PFSK-1 (cell line): Measurements from ENCODE around the gene FRMPD4.

Source experiments
- FOXP2 ChIP-seq: optimal IDR thresholded peaks from 2 replicates; pipeline ENCODE3; 2011; ENCODE audit warnings: borderline replicate concordance, control low read depth, inconsistent platforms; ENCODE audit not compliant: insufficient read depth; ENCODE audit errors: extremely low read length, extremely low read depth
- POLR2AphosphoS5 ChIP-seq: IDR thresholded peaks from 2 replicates; pipeline ENCODE4 v1.6.1; 2012; ENCODE audit warnings: low read depth, mild to moderate bottlenecking, control low read depth, low read length, moderate library complexity
- SIN3A ChIP-seq: IDR thresholded peaks from 2 replicates; pipeline ENCODE4 v1.6.1; 2012; ENCODE audit warnings: mild to moderate bottlenecking, low read length, moderate library complexity, borderline replicate concordance; ENCODE audit not compliant: insufficient read depth
- TAF1 ChIP-seq: IDR thresholded peaks from 2 replicates; pipeline ENCODE4 v1.6.1; 2012; ENCODE audit warnings: low read length, control low read depth, borderline replicate concordance; ENCODE audit not compliant: insufficient read depth
- TF ChIP-seq, protein P1 (sequence below), 2 experiments: IDR thresholded peaks; 2 replicates each; pipeline versions ENCODE4 v1.6.1 to v1.8.0; 2011 to 2012; ENCODE audit warnings: low read depth in 2 of 2, low read length in 2 of 2, control low read depth in 1 of 2, inconsistent platforms in 1 of 2, mild to moderate bottlenecking in 1 of 2, moderate library complexity in 1 of 2; ENCODE audit not compliant: insufficient read depth in 1 of 2

The FRMPD4 gene

GRCh38 chrX:12360986-12361598, 222.8 kb downstream of the FRMPD4 start:
- TF ChIP-seq FOXP2 (no peak), SIN3A (no peak), TAF1 (no peak), POLR2AphosphoS5 (no peak)
- TF ChIP-seq, protein P1, sequence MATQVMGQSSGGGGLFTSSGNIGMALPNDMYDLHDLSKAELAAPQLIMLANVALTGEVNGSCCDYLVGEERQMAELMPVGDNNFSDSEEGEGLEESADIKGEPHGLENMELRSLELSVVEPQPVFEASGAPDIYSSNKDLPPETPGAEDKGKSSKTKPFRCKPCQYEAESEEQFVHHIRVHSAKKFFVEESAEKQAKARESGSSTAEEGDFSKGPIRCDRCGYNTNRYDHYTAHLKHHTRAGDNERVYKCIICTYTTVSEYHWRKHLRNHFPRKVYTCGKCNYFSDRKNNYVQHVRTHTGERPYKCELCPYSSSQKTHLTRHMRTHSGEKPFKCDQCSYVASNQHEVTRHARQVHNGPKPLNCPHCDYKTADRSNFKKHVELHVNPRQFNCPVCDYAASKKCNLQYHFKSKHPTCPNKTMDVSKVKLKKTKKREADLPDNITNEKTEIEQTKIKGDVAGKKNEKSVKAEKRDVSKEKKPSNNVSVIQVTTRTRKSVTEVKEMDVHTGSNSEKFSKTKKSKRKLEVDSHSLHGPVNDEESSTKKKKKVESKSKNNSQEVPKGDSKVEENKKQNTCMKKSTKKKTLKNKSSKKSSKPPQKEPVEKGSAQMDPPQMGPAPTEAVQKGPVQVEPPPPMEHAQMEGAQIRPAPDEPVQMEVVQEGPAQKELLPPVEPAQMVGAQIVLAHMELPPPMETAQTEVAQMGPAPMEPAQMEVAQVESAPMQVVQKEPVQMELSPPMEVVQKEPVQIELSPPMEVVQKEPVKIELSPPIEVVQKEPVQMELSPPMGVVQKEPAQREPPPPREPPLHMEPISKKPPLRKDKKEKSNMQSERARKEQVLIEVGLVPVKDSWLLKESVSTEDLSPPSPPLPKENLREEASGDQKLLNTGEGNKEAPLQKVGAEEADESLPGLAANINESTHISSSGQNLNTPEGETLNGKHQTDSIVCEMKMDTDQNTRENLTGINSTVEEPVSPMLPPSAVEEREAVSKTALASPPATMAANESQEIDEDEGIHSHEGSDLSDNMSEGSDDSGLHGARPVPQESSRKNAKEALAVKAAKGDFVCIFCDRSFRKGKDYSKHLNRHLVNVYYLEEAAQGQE (IDR thresholded peaks at IDR 0.05; ENCODE audit: insufficient read depth in 1 of 2, low read depth in 2 of 2, low read length in 2 of 2): no peak

DNA sequence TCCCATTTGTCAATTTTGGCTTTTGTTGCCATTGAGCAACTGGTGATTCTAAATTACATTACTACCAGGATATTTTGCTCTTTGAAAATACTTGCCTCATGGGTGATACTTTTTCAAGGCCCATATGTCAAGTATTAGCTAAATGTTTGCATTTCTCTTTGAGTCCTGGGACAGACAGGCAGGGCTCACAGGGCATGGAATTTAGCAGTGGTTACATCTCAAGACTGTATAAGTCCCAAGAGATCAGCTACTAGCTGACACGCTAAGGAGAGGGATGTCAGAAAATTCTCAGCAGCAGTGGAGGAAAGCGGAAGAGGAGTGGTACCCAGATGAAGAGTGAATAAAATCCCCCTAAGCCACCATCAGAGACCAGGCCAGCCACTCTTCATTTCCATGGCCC, 224.9 kb downstream of the FRMPD4 start:
- TF ChIP-seq, protein P1 (IDR thresholded peaks at IDR 0.05; ENCODE audit: insufficient read depth in 1 of 2, low read depth in 2 of 2, low read length in 2 of 2): no peak
- TF ChIP-seq SIN3A (no peak), POLR2AphosphoS5 (no peak), TAF1 (no peak), FOXP2 (no peak)

- TF ChIP-seq TAF1: no peak
- no peak for TF ChIP-seq FOXP2
- TF ChIP-seq SIN3A: no peak
- TF ChIP-seq, protein P1 (IDR thresholded peaks at IDR 0.05; ENCODE audit: insufficient read depth in 1 of 2, low read depth in 2 of 2, low read length in 2 of 2): no peak
- no peak for TF ChIP-seq POLR2AphosphoS5
Observed at GRCh38 chrX:12366440-12366839, 228.2 kb downstream of the FRMPD4 start.

GRCh38 chrX:12367254-12367653, 229.0 kb downstream of the FRMPD4 start:
- TF ChIP-seq, protein P1 (IDR thresholded peaks at IDR 0.05; ENCODE audit: insufficient read depth in 1 of 2, low read depth in 2 of 2, low read length in 2 of 2): no peak
- no peak for TF ChIP-seq SIN3A
- no peak for TF ChIP-seq FOXP2
- TF ChIP-seq POLR2AphosphoS5: no peak
- TF ChIP-seq TAF1: no peak

- no peak for TF ChIP-seq SIN3A
- TF ChIP-seq, protein P1 (IDR thresholded peaks at IDR 0.05; ENCODE audit: insufficient read depth in 1 of 2, low read depth in 2 of 2, low read length in 2 of 2): no peak
- no peak for TF ChIP-seq FOXP2
- TF ChIP-seq POLR2AphosphoS5: no peak
Observed at GRCh38 chrX:12370497-12370986, 232.3 kb downstream of the FRMPD4 start.
